ENCODE data around the gene EPHB4.

The EPHB4 gene

GRCh38 chr7:100806276-100806675 lies 21.0 kb downstream of the EPHB4 start:
- TF ChIP-seq JUND (IDR thresholded peaks at IDR 0.05; ENCODE audit: low read depth): no peak
- in situ Hi-C loops (cut with HindIII; ENCODE audit: low pct_unique_long_range_greater_than_20kb, low sequenced_read_pairs): no loop called here
- DNase-seq (ENCODE audit: low read depth in 1 of 2, low spot score in 1 of 2): no peak

DNA sequence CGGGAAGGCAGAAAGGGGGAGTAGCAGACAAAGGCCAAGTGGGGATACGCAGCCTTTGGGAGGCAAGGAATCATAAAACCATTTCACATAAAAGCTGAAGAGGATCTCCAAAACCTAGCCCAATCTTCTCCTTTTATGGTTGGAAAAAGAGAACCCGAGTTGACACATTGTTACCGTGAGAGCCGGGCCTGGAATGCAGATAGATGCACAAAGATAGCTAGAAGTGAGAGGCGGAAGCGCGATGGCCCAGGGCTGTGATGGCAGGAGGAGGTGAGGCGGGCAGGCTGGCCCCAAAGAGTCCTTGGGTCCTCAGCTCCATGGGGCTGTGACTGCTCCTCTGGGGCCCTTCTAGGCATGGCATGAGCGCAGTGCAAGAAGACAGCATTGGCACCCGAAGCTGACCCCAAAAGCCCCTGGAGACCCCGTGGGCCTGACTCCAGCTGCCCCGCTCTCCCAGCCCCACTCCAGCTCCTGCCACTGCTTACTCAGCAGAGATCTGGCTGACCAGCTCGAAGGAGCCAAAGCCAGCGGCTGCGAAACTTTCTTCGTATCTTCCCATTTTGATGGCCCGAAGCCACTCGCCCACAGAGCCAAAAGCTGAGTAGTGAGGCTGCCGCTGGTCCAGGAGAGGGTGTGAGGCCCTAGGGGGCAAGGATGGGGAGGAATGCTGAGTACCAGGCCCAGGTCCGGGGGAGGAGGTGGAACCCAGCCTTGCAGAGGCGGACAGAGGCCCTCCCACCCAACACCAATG lies 22.5 kb downstream of the EPHB4 start:
- no peak for DNase-seq (ENCODE audit: low read depth in 1 of 2, low spot score in 1 of 2)
- in situ Hi-C loops (cut with HindIII; ENCODE audit: low pct_unique_long_range_greater_than_20kb, low sequenced_read_pairs): no loop called here
- no peak for TF ChIP-seq JUND (IDR thresholded peaks at IDR 0.05; ENCODE audit: low read depth)

DNA sequence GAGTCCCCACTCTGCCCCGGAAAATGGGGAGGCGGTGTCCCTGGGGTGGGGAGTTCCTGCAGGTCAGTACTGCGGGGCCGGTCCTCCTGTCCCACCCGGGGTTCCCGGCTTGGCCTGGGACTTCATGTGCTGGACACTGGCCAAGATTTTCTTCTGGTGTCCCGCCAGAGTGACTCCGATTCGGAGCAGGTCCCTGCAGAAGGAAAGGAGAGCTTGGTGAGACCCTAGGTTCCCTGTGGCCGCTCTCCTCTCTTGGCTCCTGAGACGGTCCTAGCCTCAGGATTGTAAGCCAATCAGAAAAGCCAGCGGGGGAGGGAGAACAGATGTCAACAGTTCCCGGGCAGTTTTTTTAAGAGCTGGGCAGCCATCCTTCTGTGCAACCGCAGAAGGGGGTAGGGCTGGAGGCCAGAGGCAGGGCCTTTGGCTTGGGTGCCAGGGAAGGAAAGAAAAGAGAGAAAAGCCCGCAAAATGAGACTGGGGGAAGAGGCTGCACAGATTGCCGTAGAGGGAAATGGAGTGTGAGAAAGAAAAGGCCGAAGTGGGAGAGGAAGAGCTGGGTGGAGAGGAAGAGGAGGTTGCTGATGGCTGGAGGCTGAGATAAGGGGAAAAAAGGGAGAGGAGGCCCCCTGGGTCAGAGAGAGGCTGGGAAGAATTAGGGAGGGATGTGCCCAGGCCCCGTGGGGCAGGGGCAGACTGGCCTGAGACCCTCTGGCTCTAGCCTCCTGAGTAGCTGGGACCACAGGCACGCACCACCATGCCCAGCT lies 23.7 kb downstream of the EPHB4 start:
- TF ChIP-seq JUND (IDR thresholded peaks at IDR 0.05; ENCODE audit: low read depth): no peak
- in situ Hi-C loops (cut with HindIII; ENCODE audit: low pct_unique_long_range_greater_than_20kb, low sequenced_read_pairs): no loop called here
- DNase-seq (ENCODE audit: low read depth in 1 of 2, low spot score in 1 of 2): peak; percentile 76

GRCh38 chr7:100802951-100803350 lies 24.4 kb downstream of the EPHB4 start:
- in situ Hi-C loops (cut with HindIII; ENCODE audit: low pct_unique_long_range_greater_than_20kb, low sequenced_read_pairs): no loop called here
- no peak for TF ChIP-seq JUND (IDR thresholded peaks at IDR 0.05; ENCODE audit: low read depth)
- no peak for DNase-seq (ENCODE audit: low read depth in 1 of 2, low spot score in 1 of 2)

DNA sequence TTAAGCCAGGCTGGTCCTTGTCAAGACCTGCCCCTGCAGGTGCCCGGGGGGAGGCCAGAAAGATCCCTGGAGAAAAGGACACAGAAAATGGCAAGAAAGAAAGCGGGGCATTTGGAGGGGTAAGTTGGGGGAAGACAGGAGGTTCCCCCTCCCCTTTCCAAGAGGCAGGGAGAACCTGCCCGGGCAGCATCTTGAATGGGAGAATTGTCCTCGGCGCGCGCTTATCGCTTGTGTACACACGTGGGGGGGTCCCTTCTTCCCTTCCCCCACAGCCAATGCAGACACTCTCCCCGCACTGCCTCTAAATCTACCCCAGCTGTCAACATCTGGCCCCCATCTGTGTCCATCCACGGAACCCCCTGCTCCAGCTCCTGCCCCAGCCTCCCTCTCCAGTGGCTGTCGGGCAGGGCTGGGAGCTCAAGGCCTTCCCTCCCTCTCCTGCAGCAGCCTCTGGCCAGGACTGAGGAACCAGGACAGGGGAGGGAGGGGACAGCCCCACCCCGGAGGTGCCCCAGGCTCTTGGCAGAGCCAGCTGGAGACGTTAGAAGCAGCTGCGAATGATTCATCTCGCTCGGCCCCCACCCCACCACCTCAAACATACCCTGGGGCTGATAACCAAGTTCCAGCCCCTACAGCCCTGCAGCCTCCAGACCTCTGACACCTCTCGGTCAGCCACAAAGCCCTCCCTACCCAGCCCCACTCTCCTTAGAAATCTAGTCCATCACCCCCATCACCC lies 25.3 kb downstream of the EPHB4 start:
- in situ Hi-C loops (cut with HindIII; ENCODE audit: low pct_unique_long_range_greater_than_20kb, low sequenced_read_pairs): no loop called here
- DNase-seq (ENCODE audit: low read depth in 1 of 2, low spot score in 1 of 2): peak in 1 of 2 experiments; percentile 80
- no peak for TF ChIP-seq JUND (IDR thresholded peaks at IDR 0.05; ENCODE audit: low read depth)

- in situ Hi-C loops (cut with HindIII; ENCODE audit: low pct_unique_long_range_greater_than_20kb, low sequenced_read_pairs): no loop called here
- DNase-seq (ENCODE audit: low read depth in 1 of 2, low spot score in 1 of 2): peak in 1 of 2 experiments; percentile 65
- TF ChIP-seq JUND (IDR thresholded peaks at IDR 0.05; ENCODE audit: low read depth): no peak
Measured at GRCh38 chr7:100799037-100799896, 28.1 kb downstream of the EPHB4 start.

DNA sequence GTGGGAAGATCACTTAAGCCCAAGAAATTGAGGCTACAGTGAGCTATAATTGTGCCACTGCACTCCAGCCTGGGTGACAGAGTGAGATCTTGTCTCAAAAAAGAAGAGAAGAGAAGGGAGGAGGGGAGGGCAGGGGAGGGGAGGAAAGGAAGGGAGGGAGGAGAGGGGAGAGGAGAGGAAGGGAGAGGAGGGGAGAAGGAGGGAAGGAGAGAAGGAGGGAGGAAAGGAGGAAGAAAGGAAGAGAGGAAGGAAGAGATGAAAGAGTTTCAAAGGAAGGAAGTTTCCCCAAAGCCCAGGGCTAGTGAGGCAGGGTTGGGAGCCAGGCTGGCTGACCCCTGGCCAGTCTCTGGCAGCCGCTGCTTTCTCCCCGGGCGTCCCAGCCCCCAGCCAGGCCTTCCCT lies 32.6 kb downstream of the EPHB4 start:
- TF ChIP-seq JUND (IDR thresholded peaks at IDR 0.05; ENCODE audit: low read depth): no peak
- DNase-seq (ENCODE audit: low read depth in 1 of 2, low spot score in 1 of 2): no peak
- in situ Hi-C loops (cut with HindIII; ENCODE audit: low pct_unique_long_range_greater_than_20kb, low sequenced_read_pairs): no loop called here

DNA sequence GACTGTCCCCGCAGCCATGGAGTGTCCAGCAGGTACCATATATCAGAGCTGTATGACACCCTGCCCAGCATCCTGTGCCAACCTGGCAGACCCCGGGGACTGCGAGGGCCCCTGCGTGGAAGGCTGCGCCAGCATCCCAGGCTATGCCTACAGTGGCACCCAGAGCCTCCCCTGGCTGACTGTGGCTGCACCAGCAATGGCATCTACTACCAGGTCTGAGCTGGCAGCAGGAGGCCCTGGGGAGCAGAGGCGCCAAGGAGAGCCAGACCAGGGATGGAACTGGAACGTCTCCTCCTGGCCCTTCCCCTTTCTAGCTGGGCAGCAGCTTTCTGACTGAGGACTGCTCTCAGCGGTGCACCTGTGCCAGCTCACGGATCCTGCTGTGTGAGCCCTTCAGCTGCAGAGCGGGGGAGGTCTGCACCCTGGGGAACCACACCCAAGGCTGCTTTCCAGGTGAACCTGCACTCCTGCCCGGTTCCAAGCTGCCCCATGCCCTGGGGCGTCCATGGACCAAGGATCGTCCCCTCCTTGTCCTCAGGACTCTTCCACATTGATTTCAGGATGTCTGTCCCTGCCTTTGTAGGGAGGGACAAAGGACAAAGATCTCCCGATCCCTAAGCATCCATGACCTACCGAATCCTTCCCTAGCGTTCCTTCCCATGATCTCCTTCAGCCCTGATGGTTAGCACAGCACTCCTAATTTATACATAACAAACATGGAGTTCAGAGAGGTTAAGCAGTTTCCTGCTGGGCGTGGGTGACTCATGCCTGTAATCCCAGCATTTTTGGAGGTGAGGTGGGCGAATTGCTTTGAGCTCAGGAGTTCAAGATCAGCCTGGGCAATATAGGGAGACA lies 33.3 kb downstream of the EPHB4 start:
- in situ Hi-C loops (cut with HindIII; ENCODE audit: low pct_unique_long_range_greater_than_20kb, low sequenced_read_pairs): no loop called here
- peak in 1 of 2 experiments; percentile 24 for DNase-seq (ENCODE audit: low read depth in 1 of 2, low spot score in 1 of 2)
- no peak for TF ChIP-seq JUND (IDR thresholded peaks at IDR 0.05; ENCODE audit: low read depth)

DNA sequence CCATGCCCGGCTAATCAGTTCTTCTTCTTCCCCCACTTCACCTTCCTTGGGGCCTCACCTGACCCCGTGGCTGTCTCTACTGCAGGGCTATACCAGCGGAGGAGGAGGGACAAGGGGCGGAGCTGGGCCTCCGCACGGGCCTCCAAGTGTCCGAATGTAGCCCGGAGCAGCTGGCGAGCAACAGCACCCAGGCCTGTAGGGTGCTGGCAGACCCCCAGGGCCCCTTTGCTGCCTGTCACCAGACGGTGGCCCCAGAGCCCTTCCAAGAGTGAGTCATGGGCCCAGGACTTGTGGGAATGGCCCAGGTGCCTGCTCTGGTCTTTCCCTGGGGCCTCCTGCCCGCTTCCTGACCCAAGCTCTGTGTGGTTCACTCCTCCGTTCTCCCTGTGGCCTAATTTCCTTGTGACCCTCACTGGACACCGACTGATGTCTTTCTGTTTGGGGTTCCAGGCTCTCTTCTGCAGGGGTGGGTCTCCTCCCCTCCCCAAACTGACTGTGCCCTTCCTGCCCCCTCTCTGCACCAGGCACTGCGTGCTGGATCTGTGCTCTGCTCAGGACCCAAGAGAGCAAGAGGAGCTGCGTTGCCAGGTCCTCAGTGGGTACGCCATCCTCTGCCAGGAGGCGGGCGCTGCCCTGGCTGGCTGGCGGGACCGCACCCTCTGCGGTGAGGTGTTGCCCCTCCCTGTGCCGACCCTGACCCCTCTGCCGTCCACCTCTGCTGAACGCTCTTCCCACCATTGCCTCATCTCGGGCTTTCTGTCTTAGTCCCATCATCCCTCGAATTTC lies 35.2 kb downstream of the EPHB4 start:
- no peak for TF ChIP-seq JUND (IDR thresholded peaks at IDR 0.05; ENCODE audit: low read depth)
- in situ Hi-C loops (cut with HindIII; ENCODE audit: low pct_unique_long_range_greater_than_20kb, low sequenced_read_pairs): no loop called here
- DNase-seq (ENCODE audit: low read depth in 1 of 2, low spot score in 1 of 2): no peak

DNA sequence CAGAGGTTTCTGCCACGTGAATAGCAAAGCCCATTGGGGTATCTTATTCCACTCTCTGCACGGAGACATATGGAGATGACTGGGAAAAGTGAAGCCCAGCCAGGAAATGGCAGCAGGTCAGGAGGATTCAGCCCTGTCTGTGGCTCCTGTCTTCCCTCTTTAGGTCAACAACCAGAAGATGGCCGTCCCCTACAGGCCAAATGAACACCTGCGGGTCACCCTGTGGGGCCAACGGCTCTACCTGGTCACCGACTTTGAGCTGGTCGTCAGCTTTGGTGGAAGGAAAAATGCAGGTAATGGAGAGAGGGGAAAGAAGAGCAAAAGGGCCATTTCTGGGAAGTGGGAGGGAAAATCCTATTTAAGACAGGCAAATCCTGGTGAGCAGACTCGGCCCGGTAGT lies 38.3 kb downstream of the EPHB4 start:
- DNase-seq (ENCODE audit: low read depth in 1 of 2, low spot score in 1 of 2): peak in 1 of 2 experiments; percentile 20
- no peak for TF ChIP-seq JUND (IDR thresholded peaks at IDR 0.05; ENCODE audit: low read depth)
- in situ Hi-C loops (cut with HindIII; ENCODE audit: low pct_unique_long_range_greater_than_20kb, low sequenced_read_pairs): no loop called here

DNA sequence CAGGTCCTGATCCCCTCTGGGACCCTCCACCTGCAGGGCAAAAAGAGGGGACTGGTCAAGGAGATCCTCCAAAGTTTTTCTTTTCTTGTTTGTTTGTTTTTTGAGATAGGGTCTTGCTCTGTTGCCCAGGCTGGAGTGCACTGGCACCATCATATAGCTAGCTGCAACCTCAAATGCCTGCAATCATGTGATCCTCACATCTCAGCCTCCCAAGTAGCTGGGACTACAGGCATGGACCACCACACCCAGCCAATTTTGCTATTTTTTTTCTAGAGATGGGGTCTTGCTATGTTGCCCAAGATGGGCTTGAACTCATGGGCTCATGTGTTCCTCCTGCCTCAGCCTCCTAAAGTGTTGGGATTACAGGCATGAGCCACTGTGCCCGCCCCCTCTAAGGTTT lies 41.0 kb downstream of the EPHB4 start:
- no peak for TF ChIP-seq JUND (IDR thresholded peaks at IDR 0.05; ENCODE audit: low read depth)
- DNase-seq (ENCODE audit: low read depth in 1 of 2, low spot score in 1 of 2): no peak
- in situ Hi-C loops (cut with HindIII; ENCODE audit: low pct_unique_long_range_greater_than_20kb, low sequenced_read_pairs): no loop called here
